ENCODE measurements around the gene NEURL2.
"Not testable (repeated sequence)": the region's sequence is repeated elsewhere in the genome, so short reads cannot be mapped to it uniquely, and the experiment has no call there.

The NEURL2 gene

DNA sequence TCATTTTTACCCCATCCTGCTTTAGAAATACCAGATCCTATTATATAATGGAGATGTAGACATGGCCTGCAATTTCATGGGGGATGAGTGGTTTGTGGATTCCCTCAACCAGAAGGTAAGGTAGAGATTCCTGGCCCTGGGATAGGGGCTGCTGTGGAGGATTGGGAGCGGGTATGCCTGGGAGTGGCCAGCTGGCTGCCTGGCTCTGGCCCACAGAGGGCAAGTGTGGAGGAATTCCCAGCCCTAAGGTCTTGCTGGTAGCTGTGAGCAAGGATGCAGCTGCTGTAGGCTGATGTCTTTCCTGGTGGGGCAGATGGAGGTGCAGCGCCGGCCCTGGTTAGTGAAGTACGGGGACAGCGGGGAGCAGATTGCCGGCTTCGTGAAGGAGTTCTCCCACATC is 6.7 kb upstream of the NEURL2 start:
- DNase-seq = no peak

DNA sequence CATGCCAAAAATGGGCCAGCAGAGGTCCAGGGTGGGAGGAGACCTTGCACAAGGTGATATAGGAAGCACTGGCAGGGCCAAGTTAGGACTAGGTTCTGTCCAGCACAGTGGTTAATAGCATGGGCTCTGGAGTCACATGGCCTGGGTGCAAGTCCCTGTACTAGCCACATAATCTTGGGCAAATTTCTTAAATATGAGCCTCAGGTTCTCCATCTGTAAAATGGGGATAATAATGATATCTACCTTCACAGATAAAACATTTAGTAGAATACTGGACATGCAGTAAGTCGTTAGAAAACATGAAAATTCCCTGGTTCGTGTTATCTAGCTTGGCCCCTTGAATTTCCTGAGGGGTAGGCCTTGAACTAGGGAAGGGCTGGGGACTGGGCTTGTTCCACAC is 6.3 kb upstream of the NEURL2 start:
- no peak for DNase-seq

DNA sequence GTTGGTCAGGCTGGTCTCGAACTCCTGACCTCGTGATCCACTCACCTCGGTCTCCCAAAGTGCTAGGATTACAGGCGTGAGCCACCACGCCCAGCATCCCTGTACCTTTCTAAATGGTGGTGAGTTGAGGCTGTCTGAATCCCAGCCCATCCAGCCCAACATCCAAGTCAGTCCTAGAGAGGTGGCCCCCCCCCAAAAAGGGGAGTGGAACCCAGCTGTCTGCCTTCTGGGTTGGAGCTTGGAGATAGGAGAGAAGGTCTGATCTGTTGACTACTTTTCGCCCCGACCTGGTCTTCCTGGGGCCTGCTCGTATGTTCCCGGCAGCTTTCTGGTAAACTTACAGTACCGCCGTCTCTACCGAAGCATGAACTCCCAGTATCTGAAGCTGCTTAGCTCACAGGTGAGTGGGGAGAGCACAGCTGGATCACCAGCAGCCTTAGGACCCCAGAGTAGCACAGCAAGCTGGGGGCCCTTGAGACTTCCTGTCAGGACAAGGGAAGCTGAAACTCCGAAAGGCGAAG is 5.7 kb upstream of the NEURL2 start:
- DNase-seq = no peak

DNA sequence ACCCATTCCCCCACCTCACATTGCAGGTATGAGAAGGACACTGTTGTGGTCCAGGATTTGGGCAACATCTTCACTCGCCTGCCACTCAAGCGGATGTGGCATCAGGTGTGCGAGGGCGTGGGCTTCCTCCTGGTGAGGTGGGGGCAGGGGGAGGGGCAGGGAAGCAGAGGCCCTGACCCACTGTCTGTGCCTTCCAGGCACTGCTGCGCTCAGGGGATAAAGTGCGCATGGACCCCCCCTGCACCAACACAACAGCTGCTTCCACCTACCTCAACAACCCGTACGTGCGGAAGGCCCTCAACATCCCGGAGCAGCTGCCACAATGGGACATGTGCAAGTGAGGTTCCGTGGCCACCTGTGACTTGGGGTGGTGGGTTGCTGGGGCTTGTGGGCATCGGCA is 3.8 kb upstream of the NEURL2 start:
- no peak for DNase-seq

DNA sequence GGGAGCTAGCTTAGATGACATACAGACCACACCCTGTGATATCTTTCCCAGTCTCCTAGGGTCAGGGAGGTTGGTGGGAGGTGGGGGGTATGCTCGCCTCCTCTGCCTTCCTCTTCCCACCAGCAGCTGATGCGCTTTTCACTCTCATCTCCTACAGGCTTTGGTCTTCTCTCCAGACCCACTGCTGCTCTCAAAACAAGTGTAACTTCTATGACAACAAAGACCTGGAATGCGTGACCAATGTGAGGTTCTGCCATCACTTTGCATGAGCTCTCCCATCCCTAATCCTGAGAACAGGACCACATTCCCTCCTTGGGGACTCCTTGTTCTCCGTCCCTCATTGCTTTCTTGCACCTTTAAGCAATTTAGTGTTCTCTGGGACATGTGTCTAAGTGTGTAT is 2.8 kb upstream of the NEURL2 start:
- no peak for DNase-seq

DNA sequence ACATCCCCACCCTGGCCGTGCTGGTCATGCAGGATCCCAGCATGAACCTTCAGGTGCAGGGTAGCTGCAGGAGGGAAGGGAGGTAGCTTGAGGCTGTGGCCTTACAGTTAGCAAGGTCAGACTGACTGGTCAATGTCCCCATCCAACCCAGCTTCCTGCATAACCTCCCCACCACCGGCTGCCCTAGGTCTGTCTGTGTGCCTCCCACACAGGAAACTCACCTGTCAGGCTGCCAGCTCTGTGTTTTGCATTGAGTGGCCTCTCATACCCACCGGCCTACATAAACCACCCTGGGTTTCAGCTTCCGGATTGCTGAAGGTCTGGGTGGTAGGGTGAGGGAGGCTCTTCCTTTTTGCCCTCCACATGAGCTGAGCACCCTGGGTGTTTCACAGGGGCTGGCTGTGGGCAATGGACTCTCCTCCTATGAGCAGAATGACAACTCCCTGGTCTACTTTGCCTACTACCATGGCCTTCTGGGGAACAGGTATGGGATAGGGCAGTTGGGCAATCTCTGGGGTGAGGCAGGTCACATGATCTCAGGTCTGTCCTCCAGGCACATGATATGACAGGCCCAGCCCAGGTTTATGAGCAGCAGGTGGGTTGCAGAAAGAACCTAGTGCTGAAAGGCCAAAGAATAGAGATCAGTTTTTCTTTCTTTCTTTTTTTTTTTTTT is 2.0 kb upstream of the NEURL2 start:
- no peak for DNase-seq

DNA sequence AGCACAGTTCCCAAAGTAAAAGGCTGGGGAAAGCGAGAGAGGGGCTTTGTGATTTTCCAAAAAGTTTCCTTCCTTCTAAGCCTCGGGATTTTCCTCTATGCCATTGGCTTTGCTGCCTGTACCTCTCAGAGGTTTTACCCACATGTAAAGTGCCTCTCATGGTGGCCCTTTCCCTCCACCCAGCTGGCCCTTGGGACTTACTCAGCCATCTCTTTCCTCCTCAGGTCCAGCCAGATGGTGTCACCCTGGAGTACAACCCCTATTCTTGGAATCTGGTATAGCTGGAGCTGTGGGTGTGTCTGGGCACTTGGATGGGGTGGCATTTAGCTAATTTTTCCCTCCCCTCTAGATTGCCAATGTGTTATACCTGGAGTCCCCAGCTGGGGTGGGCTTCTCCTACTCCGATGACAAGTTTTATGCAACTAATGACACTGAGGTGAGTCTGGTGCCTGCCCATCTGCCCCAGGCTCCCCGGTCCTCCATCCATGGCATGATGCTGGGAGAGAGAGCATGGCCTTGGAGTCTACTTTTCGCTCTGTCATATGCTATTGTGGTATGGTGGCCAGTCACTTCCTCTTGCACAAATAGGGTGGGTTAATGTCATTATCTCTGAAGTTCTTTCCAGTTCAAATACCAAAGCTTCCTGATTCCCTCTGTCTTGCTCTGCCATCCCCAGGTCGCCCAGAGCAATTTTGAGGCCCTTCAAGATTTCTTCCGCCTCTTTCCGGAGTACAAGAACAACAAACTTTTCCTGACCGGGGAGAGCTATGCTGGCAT is 1.2 kb upstream of the NEURL2 start:
- no peak for DNase-seq

DNA sequence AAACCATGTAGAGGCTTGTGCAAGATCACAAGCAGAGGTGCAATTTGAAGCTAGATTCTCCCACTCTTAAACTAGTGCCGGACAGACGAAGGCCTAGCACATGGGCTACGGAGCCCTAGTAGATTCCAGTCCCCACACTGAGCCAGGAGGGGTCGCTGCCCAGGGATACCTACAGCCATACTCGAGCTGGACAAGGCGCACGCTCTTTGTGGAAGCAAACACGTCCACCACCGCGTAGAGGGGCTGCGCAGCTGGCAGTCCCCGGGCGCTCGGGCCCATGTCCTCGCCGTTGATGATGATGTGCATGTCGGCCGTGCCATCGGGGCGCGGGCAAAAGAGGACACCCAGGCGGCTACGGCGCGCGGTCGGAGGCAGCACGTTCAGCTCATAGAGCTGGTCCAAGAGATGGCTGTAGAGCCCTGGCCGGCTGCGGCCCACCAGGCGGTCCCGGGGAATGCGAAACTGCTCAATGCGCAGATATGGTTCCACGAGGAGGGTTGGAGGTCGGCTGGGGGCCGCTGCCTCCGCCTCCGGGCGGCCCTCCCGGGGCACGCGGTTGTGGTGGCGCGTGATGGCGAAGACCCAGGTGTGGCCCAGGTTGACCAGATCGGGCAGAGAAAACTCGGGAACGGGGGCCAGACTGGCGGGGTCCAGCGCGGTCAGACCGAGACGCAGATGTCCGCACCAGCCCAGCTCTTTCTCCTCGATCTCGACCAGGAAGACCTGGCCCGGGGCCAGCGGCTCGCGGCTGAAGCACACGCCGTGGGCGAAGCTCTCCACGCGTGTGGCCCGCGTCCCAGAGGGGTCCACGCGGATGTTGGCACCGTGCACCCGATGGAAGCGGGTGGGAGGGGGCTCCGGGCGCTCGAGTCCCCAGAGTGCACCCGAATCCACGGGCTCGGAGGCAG is 677 bp downstream of the NEURL2 start:
- peak; percentile 12 for DNase-seq

DNA sequence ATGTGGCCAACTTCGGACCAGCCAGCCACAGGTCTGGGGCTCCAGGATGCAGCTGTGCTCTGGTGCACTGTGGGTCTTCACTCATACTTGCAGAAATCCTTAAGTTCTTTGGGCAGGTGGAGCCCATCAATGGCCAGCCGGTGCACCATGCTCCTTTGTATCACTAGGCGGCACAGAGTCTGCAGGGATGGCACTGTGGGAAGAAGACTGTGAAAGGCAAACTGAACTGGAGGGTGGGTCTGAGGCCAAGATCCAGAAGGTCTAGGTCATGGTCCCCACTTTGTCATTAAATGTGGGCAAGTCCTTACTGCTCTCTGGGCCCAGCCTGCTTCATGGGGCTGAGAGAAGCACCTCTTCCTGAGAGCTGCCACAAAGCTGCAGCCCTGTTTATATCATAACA is 2.3 kb downstream of the NEURL2 start:
- DNase-seq = no peak

DNA sequence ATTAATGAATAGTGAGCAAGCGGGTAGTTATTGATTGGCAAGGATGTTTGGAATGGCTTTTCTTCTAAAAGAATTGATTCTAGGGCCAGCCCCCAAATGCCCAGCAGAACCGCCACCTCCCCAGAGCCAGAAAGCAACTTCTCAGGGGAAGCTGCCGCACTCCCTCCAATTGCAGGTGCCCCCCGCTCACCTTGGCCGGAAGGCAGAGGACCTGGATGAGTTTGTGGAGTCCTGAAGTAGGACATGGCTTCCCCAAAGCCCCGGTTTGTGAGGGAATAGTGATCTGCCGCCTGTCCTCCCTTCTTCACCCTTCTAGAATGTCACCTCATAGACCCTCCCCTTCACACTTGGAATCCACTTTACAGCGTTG is 3.7 kb downstream of the NEURL2 start, which contains the start of gene SPATA25:
TSS of gene SPATA25 (minus strand) at position 277 of the 370 bp plus-strand sequence. CDS start at position 245, 32 bp downstream.
- no peak for DNase-seq

DNA sequence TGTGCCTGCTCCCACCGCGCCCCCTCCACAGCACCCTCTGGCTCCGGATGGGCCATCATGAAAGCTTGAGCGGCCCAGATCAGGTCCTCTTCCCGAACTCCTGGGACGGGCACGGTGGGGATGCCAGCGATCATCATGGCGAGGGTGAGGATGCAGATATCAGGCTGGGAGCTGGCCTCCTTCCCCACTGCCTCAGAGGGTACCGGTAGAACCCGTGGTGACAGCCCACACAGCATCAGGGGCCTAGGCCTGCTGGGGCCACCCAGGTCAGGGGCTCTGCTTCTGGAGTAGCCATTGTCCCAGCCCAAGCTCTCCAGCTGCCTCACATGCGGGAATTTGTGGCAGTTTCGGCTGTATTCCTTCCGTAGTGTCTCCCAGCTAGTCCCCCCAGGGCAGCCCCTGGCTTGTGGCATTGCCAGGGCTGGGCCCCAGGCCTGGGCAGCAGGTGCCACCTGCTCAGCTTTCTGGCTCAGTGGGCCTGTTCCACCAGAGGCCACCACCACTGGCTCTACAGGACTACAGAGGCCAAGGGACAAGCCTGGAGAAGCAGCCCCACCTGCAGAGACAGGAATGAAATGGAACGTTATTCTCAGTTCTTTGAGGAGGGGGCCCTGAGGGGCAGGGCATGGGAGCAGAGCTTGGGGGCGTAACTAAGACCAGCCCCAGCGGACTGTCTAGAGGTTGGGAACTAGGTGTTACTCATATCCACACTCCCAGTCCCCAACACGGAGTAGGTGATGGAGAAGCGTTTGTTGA is 4.2 kb downstream of the NEURL2 start:
- DNase-seq = no peak

DNA sequence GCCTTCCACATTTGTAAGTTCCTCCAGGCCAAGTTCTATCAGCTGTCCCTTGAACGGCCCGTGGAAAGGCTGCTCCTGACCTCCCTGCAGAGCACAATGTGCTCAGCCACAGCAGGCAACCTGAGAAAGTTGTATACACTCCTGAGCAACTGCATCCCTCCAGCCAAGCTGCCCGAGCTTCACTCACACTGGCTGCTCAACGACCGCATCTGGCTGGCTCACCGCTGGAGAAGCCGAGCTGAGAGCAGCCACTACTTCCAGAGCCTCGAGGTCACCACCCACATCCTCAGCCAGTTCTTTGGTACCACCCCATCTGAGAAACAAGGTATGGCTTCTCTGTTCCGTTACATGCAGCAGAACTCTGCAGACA is 7.9 kb downstream of the NEURL2 start:
- no peak for DNase-seq

DNA sequence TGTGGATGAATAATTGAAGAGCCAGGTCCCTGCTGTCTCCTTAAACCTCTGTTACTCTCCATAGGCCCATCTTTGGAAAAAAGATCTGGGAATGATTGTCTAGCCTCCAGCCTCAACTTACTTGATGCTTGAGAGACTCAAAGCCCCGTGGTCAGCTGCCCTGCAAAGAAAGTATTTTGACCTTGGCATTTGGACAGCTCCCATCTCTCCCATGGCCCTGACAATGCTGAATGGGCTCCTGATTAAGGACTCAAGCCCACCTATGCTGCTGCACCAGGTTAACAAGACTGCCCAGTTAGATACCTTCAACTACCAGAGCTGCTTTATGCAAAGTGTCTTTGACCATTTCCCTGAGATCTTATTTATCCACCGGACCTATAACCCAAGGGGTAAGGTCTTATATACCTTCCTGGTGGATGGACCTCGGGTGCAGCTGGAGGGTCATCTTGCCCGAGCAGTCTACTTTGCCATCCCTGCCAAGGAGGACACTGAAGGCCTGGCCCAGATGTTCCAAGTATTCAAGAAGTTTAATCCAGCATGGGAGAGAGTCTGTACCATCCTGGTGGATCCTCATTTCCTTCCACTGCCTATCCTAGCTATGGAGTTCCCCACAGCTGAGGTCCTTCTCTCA is 8.4 kb downstream of the NEURL2 start:
- DNase-seq = no peak

DNA sequence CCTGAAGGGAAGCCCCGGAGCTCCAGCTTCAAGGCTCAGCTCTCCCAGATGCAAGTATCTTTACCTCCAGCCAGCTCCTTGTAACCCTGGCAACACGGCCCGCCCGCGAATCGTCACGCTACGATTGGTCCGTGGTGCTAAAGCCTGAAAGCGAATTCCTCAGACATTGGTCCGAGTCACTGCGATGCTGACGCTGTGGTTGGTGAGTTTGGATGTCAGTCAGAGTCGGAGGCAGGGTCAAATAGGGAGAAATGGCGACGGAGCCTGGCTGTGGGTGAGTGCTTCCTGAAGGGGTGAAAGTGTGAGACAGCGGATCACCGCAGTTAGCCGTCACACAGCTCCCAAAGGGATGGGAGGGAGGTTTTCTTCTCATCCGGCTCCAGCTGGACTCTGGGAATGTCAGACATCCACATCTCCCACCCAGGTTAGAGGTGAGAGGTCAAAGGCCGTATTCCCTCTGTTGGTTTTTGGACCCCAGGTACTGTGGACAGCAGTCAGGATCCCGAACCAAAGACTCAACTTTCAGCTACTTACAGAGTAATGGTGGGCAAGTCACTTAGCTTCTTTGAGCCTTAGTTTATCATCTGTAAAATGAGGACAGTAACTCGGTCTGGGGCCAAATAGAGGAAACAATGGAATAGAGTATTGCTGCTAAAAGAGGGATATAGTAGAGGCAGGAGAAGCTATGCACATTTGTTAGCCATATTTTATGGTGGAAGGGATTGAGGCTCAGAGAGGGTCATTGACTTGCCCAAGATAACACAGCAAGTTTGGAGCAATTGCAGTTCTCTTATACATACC is 9.8 kb downstream of the NEURL2 start, which contains the start of gene ZSWIM1:
TSS of gene ZSWIM1 (plus strand) at position 240 of the 801 bp plus-strand sequence. CDS start 1,366 bp downstream, outside the sequence.
- peak; percentile 95 for DNase-seq

DNA sequence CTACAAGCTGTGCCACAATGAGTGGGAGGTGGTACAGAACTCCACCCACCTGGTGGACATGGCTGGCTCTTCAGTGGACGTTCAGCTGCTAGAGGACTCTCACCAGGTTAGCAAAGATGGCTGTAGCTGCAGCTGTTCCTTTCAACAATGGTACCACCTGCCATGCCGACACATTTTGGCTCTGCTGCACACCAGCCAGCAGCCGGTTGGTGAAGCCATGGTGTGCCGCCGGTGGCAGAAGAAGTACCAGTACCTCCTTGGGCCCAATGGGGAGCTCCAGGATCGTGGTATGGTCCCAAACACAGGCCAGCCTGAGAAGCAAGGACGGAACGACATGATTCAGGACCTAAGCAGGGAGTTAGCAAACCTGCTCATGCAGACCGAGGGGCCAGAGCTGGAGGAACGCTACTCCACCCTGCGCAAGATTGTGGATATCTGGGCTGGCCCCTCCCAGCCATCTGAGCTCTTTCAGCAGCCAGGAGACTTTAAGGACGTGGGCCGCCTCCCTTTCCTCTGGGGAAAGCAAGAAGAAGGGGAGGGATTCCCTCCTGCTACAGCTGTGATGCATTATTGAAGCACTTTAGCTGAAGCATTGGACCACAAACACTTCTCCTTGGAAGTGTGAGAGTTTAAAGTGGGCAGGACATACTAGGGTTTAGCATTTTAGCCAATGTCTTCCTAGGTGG is 12.8 kb downstream of the NEURL2 start:
- DNase-seq = no peak

DNA sequence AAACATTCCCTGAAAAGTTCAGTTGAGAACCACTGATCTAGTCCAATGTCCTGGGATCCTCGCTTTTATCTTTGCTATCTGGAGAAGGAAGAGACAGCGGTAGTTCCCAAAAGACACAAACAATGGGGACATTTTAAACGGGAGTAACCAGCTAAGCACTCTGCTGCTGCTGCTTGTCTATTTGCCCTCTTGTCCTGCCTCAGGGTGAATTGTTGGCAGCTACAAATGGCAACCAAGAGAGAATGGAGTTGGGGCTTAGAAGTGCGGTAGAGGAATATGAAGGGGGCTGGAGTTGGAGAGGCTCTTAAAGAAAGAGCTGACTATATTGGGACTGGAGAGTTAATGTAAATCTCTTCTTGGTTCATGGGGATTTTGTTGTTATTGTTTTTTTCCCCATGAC is 16.4 kb downstream of the NEURL2 start:
- no peak for DNase-seq

DNA sequence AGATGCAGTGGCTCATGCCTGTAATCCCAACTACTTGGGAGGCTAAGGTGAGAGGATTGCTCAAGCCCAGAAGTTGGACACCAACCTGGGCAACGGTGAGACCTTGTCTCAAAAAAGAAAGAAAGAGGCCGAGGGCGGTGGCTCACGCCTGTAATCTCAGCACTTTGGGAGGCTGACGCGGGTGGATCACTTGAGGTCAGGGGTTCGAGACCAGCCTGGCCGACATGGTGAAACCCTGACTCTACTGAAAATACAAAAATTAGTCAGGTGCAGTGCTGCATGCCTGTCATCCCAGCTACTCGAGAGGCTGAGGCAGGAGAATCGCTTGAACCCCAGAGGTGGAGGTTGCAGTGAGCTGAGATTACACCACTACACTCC is 16.9 kb downstream of the NEURL2 start:
- not testable (repeated sequence) for DNase-seq

DNA sequence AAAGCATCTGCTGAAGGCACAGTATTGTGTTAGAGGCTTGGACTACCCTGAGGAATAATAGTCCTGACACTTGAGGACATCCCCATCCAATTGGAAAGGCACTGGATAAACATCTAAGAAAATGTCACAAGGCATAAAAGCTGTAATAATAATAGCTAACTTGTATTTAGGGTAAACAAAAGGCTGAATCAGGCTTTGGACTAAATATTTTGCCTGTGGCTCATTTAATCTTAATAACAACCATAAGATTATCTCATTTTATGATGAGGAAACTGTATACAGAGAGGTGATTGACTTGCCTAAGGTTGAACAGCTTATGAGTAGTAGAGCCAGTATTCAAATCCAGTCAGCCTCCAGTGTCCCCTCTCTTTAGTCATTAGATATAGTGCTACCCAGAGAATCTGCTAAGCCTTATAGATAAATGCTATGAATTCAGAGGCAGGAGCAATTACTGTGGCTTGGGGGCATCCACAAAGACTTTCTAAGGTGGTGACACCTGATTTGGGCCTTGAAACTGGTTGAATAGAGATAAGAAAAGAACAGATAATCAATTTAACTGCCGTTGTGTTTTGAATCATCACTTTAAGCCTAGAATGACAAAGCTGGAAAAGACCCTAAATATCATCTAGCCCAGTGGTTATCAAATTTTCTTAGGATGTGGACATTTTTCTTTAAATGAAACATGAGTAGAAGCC is 17.5 kb downstream of the NEURL2 start:
- DNase-seq = no peak

DNA sequence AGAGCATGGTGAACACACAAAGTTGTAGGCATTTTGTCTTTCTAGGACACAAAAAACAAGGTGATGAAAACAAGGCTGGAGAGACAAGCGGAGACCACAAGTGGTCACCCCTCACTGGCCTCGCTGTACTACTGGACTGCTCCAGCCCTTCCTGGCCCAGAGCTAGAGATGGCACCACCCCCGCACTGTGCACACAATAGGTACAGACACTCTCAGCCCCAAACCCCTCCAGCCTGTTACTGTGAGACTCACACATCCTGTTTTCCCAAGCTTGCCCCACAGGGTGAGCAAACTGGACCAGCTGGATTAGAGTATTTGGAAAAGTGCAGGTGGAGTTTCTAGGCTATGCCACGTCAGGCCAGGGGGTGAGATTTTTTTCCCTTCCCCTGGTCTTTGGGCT is 18.4 kb downstream of the NEURL2 start:
- no peak for DNase-seq

DNA sequence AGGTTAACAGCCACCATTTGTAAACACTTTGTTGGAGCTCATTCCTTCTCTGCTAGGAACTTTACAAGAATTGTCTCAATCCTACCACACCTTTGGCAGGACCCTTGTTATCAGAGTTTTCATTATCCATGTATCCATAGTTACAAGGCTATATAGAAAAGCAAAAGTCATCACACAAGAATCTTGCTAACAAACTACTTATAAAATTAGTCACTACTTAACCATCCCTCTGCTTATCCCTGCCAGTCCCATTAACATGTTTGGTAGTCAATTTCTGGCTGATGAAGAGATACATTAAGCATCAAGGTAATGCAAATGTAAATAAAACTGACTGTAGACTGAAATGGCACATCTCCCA is 23.2 kb downstream of the NEURL2 start:
- no peak for DNase-seq

Measured in NCI-H2029 treated with DMSO at 0.1 percent for 48 hours (cell line).